Right forelimb (tissue), 1 donor: ENCODE data around the gene INSC.

Source experiments
- DNase-seq: peaks from one replicate; pipeline ENCODE4 v3.0.0-alpha.2; 2018

The INSC gene

DNA sequence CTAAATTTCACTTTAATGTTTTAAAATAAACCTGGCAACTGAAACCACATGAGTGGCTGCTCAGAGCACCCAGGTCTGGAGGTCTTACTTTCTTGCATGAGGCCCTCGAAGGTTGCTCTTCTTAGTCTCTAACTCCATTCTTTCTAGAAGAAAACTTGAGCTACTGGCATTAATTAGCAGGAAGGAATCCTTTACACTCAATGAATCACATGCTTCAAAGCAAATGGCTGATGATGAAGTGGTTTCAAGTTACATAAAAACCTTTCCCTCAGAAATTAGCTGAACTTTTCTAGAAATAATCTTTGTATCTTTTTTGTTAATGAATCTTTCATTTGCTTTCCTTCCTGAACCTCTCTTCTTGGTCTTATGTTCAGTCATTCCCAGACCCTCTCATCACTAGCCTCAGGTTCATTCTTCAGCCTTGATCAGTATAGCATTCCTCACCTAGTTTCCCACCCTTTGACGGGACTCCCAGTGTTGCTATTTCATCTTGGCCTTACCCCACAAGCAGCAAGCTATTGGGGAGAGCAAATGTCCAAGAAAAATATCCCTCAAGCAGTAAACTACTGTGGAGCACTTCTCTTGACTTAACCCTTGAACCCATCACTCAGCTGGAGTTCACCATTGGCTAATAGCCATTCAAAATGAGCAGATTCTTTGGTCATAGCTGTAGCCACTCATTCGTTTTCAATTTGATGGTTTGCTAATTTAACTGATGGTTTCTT is 75.1 kb downstream of the INSC start:
- DNase-seq = no peak

DNA sequence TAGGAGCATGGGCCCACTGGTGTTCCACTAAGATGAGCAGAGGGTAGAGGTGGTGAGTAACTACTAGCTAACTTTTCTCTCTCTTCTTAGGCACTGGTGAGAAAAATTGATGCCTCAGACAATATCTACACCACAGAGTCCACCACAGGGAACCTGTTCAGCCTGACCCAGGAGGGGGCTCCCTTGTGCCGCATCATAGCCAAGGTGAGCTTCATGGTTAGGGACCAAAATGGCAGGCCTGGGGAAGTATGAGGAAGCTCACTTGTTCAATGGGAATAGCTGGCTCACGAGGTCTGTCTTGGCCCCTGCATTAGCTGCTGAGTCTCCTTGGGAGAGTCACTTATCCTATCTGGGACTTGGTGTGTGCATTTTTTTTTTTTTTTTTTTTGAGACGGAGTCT is 75.9 kb downstream of the INSC start:
- DNase-seq = no peak

DNA sequence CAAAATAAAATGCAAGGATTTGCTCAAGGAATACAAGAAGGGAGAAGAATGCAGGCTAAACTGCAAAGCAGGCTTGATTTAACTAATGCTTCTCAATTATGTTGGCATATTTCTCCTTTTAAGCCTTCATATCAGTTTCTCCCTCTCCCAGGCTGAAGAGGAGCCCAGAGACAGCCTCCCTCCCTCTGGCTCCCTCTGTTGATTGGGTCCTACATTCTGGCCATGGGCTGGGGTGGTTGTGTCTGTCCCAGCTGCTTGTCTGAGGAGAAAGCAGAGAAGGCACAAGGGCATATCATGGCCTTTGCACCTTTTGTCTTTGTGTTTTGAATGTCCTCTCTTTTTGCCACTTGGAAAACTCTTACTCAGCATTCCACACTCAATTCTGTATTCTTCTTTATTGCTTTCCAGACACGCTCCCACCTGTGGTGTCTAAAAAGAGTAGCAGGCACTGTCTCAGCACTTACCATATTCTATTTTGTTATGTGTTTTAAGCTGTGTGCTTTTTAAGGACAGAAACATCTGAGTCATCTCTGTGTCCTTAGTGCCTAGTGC is 77.4 kb downstream of the INSC start:
- DNase-seq = no peak

DNA sequence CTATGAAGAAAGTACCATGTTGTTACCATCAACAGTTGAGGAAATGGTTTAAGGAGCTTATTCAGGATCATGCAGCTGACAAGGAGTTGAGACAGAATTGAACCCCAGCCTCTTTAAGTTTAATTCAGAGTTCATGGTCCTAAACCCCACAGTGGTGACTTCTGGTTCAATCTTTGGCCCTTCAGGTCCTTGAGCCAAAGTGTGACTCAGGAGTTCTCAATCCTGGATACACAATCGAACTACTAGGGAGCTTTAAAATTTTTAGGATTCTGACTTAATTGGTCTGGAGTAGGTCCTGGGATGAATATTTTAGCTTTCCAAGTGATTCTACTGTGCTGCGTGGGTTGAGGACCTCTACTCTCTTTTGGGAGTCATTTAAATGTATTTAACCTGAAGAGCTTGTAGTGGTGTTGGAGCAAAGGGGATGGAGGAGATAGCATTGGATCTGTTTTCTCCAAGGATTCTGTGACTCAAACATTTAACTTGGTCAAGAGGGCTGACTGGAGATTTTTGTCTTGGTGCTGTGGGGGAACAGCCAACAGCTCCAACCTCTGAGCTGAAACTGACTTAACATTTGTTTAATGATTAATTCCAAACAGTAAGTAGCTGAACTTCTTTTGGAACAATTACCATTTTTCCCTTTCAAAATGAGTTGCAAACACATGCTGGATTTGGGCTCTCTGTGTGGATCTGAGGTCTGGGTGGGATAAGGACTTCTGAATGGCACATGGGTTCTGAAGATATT is 80.1 kb downstream of the INSC start:
- DNase-seq = no peak

DNA sequence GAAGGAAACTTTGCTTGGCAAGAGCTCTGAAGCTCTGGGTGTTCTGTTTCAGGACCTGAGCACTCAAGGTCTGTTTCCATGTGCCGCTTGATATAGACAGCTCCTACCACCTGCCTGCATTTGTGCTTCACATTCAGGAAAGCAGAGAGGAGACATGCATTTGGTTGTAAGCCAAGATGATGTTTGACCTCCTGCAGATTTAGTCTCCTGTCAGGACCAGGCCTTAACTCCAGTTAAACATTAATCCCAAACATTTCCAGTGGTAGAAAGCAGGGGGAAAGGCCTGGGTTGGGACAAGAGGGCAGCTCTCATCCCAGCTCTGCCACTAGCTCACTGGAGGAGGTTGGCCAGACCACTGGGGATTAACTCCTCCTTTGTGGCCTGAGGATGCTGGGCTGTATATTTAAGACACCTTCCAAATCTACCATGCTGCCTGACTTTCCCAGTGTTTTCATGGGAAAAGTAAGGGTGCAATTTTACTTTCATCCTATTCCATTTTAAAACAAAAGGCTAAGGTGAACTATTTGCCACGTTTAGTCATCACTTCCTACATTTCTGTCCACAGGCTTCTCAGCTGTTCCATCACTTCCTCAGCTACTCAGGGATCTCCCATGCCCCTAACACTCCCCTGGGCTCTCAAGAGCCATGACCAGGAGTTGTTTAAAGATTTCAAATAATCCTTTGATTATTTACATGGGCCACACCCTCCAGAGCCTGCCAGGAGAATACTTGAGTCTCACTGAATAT is 80.9 kb downstream of the INSC start:
- no peak for DNase-seq

DNA sequence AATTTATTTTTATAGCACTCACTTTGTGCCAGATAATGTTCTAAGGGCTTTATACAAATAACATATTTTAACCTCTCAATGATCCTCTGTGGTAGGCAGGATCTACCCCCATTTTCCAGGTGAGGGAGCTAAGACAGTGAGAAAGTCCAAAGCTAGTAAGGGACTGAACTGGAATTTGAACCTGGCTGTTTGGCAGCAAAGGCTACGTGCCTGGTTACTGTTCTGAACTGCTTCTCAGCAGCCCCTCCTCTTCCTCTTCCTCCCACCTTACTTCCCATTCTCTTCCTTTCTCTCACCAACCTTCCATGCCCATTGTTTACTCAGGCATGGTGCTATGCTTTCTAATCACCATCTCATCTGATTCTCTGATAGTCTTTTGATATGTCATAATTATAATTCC is 82.0 kb downstream of the INSC start:
- no peak for DNase-seq

DNA sequence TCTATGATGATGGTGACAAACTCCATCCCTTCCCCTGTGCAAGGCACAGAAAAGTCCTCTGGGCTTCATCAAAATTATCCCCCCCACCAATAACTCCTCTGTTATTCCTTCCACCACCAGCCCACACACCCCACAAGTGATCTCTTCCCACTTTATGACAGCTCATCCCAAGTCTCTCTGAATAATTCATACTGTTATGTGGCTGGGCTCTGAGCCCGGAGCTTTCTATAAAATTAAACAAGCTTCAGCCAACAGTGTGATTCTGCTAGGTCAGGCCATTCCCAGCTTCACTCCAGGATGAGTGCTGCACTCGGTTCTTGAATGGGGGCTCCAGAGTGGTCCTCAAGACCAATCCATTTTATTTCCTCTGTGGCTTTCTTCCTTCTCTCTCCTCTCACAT is 83.0 kb downstream of the INSC start:
- no peak for DNase-seq

DNA sequence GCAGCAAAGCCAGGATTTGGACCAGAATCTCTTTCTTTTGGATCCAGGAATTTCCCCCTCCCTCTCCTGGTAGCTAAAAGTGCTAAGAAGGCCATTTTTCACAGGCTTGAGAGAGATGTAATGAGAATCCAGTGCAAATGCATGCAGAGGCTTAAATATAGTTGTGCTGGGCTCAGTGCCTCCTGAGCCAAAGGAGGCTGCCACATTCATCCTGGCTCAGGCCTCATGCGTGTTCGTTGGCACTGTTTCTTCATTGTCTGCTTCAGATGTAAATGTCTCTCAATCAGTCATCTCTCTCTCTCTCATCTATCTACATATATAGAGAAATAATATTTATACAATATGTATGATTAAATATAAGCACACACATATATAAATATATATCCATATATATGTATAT is 83.6 kb downstream of the INSC start:
- DNase-seq = no peak

DNA sequence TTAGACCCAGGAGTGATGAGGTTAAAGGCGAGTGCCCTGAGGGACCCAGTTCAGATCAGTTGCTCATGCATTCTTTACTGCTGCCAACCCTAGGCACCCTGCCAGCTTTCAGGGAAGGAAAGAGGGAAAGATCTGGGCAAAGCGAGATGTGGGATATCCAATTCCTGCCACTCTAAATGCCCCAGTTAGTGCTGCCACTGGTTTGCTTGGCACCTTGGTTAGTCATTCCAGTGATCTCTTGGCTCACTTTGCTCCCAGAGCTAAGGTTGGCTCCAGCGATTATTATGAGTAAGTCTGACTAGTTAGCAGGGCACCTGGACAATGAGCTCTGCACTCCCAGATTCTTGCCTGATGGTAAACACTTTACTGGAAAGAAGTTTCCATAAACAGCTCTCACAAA is 85.0 kb downstream of the INSC start:
- no peak for DNase-seq

DNA sequence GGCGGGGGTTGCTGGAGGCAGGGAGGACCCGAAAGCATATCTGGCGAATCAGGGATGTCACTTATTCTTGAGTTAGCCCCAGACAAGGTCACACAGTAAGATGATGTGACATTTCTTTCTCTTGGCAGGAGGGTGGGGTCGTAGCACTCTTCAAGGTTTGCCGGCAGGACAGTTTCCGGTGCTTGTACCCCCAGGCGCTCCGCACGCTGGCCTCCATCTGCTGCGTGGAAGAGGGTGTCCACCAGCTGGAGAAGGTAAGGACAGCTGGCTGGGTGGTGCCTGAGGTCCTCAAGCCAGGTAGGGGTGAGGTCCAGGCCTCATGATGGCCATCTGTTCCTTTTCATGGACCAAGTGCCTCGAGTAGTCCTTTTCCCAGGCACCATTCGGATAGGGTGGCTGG is 86.0 kb downstream of the INSC start:
- no peak for DNase-seq

DNA sequence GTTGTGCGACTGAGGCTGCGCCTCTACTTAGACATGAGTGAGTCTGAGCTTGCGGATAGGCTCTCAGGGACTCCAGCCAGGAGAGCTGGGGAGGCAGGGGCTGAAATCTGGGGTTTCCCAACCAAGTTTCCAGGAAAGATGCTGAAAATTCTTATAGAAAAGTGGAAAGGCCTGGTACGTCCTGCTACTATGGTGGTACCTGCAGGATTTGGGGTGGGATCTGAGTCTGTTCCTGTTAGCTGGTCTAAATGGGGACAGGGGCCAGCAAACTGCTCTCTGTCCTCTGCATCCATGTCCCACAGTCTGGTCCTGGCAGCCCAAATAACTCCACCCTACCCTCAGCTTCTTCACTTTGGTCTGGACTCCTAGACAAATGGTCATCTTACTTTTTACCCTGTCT is 86.9 kb downstream of the INSC start:
- DNase-seq = no peak

DNA sequence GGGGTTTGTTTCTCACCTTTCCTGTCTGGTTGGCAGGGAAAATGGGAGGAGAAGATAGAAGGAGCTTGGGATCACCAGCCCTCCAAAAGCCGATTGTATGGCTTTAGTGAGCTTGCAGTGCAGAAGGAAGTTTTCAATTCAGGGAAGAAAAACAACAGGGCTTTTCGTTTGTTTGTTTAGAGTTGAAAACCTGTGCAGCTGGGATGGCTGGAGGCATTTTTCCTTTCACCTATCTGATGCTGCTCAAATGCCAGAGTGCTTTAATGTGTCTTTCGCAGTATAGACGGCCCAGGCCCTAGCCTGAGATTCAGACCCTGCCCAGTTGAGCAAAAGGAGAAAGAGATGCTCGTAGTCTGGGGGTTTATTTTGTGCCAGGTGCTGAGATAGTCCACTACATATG is 87.9 kb downstream of the INSC start:
- peak; percentile 11 for DNase-seq

DNA sequence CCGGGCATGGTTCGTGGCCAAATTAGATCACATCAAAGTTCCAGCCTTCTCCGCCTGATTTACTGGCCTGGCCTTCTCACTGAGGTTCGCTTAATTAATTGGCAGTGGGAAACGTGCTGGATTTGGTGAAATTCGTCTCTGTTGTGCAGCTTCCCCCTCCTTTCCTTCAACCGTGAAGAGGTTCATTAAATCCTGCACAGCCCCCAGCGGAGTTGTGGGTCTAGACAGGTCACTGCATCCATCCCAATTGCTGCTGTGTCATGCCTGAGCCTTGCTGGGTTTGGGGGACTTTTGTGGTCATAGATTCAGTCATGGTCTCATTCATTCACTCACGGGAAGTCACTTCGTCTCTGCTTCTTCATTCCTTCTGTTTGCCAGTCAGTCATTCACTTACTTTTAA is 90.0 kb downstream of the INSC start:
- no peak for DNase-seq

DNA sequence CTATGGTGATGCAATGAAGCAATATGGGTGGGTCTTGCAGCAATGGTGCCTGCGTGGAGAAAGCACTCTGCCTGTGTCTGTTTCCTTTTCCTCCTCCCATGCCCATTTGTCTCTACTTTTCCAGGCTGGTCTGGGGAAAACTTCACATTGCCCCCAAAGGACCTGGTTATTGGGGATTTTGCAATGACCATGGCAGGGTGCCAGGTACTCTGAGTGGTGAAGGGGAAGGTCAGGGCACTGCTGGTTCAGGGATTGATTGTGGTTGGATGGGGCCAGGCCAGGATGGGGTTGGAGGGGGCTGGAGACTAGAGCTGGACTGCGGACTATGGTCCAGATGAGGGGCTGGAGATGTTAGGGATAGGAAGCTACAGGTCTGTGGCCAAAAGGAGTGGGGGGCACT is 92.1 kb downstream of the INSC start:
- DNase-seq = peak; percentile 35

DNA sequence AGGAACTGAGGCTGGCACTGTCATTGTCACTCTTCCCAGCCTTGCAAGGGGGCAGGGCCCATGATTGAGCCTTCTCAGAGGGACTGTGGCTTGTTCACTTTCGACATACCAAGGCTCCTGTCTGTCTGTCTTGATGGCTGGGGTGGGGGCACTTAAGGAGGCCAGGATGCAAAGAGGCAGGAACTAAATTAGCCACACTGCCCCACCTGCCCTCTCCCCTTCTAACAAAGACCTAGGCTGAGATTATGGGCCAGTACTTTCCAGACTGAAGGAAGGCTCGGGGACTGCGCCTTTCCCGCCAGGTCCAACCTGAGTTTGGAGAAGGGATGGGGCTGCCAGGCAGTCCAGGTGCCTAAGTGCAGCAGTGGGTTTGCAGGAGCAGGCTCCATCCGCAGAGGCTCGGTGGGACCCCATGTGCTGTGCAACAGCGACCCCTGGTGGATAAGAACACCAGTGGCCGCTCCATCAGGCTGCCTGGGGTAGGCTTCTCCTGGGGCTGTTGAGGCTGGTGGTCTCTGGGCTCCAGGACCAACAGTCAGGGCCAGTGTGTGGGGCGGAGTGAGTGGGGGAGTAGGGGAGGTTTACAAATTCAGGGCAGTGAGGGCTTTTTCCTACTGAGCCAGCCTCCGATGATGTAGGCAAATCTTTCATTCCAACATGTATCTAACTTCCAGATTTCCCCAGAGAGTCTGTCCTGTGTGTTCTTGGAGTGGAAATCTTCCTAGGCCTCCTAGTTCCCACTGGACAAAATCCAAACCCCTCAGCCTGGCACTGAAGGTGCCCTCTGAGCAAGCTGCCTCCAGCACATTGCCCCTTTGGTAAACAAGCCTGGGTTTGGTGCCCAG is 93.9 kb downstream of the INSC start:
- peak; percentile 87 for DNase-seq

DNA sequence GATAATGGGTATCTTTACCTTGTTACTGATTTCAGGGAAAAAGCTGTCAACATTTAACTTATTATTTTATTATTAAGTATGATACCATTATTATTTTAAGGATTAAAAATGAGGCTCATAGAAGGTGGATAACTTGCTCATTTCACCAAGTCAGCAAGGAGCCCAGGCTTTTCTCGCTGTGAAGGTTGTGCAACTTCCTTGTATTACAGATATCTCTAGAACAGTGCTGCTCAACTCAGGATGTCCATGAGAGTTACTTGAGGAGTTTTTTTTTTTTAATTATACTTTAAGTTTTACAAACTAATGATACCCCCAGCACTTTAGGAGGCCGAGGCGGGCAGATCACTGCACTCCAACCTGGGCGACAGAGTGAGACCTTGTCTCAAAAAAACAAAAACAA is 98.2 kb downstream of the INSC start:
- no peak for DNase-seq

DNA sequence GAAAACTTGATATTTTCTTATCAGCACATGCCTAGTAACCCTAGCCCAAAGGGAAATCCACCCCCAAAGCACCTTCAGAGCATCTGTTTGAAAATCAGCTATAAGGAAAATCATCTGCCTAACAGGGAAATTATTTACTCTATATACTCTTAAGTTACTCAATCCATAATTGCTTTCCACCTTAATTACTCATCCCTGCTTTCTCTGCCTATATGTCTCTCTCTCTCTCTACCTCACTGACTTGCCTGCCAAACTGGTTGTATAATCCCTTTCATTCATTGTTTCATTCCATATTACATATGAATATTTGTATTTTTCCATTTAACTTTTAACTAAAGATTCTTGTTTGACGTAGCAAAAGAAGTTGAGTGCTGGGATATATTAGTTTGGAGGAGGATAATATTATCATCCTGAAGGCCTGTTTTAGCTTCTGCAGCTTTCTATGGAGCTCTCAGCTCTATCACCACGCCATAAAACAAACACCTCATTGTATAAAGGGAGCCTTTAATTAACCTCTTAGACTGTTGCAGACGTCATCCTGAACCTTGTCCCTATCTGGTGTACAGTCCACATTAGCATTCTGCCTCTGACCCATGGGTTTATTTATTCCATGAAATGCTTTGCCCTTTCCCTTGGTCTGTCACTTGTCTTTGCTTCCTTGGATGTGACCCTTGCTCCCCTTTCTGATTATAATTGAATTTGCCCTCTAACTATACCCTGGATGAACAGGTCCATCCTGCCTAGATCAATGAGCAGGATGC is 98.9 kb downstream of the INSC start:
- no peak for DNase-seq

DNA sequence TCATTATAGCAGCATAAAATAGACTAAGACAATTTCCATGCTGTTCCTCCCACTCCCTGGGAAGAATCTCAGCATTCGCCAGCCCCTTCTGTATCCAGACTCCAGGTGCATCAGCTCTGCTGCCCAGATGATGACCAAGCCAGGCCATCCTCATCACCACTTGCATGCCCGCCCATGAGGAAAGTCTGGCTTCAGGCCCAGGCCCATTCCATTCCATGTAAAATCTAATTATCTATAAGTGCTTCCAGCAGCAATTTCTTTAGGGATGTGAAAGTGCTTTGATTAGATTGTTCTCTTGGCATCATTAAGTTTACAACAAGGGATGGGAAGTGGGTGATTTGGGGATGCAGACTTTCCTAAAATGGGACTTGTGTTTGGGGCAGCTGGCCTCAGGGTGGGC is 100.3 kb downstream of the INSC start:
- no peak for DNase-seq

DNA sequence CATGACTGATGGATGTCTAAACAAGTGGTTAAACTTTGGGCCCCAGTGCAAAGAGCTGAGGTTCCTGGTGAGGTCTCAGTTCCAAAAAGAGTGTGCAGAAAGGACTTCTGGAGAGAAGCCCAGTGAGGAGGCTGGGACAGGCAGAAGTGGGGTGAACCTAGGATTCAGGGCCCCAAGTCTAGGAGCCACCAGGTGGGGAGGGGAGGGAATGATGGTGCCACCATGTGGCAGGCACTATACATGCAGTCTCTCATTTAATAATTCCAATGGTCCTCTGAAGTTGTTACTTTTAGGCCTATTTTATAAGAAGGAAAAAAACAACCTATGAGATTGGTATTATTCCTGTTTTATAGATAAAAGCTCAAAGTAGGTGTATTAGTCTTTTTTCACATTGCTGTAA is 102.0 kb downstream of the INSC start:
- DNase-seq = no peak

DNA sequence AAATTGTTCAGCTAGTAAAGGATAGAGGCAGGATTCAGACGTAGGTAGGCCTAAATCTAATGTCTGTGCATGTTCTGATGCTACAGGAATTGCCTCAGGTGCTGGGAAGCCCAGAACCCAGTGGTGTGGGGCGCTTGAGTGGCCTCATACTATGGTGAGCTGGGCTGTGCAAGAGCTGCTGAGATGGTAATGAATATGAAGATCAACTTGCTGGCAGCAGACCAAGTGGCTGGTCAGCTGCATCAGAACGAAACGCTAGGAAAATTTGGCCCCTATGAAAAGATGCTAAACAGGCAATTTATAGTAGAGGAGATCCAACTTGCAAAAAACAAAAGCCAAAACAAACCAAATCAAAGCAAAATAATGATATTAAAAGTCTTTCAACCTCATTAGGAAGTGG is 102.7 kb downstream of the INSC start:
- no peak for DNase-seq

DNA sequence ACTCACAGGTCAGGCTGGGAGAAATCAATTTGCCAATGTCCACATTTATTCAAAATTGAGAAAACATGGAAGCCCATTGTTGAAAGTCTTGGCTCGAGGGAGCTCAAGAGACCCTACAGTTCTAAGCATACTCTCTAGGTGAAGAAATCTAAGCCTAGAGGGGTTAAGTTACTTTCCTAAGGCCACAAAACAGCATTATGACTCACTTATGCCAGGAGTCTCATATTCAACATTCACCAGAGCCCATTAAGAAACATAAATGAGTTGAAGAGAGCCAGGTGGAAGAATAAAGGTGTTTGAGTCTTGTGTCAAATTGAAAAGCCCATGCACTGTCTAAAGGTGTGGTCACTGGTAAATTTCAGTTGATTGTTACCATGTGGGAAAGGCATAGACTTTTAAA is 108.1 kb downstream of the INSC start:
- DNase-seq = no peak

DNA sequence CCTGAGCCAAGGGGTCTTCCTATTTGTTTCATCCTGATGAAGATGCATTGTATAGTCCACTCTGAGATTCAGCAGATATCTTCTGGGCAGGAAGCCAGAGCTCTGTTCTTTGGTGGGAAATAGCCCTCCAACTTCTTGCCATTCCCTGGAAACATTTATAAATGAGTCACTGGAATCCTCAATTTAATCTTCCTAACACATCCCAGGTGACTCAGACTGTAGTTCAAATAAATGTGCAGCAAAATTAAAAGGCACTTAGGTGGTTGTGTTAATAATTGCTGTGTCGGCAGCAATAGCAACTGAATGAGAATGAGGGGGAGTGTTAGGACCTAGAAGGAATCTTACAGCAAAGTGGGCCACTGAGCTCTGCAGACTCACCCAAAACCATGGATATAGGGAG is 108.6 kb downstream of the INSC start:
- no peak for DNase-seq
